Measurements from ENCODE around the gene ERBB4.

Gene ERBB4

GRCh38 chr2:211976076-211976475 is 562.5 kb downstream of the ERBB4 start:
- no peak for DNase-seq

GRCh38 chr2:211967234-211967633 is 571.4 kb downstream of the ERBB4 start:
- no peak for DNase-seq

- DNase-seq = no peak
Observed at GRCh38 chr2:211963969-211964368, 574.6 kb downstream of the ERBB4 start.

DNA sequence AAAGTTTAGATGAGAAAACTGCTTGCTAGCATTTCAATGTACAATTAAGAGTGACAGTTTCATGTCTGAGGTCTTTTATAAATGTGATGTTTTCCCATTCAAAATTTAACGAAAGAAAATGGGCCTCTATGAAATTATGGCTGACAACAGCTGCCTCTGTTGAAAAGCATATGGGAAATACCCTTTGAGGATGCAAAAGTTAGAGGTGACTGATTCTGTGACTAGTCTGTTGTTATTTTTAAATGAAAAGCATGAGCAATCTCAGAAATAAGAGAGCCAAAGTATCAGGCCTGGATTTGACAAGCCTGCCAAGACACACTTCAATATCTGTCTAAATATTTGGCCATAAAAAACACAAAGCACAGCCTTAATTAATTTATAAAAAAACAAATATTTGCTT is 580.8 kb downstream of the ERBB4 start:
- no peak for DNase-seq

- DNase-seq = no peak
Observed at GRCh38 chr2:211955648-211956047, 583.0 kb downstream of the ERBB4 start.

DNA sequence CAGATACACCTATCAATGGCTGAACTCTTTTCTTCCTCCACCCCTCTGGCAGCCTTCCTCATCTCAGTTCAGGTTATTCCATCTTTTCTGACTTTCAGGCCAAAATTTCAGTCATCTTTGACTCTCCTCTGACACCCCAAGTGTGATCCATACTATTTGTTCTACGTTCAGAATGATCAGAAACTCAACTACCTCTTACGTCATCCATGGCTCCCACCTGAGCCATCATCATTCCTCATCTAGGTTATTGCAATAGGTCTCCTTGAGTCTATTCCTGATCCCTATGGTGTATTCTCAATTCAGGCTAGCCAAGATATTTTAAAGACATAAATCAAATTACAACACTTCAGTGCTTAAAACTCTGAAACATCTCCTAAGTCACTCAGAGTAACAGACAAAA is 589.7 kb downstream of the ERBB4 start:
- no peak for DNase-seq

GRCh38 chr2:211946960-211947359 is 591.6 kb downstream of the ERBB4 start:
- no peak for DNase-seq

DNA sequence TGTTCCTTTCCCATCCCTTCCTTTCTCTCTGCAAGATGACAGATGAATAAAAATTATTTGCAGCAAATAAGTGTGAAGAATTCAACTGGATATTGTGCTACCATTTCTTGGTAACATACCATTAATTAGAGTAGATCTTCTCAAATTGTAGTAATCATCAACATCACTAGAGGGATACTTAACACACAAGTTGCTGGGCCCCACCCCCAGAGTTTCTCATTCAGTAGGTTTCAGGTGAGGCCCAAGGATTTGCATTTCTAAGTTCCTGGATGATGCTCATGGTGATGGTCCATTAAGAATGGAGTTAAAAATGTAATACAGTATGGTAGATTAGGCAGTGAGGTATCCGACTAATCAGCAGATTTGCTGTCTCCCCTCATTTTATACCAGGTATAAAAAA is 594.0 kb downstream of the ERBB4 start:
- DNase-seq = no peak

DNA sequence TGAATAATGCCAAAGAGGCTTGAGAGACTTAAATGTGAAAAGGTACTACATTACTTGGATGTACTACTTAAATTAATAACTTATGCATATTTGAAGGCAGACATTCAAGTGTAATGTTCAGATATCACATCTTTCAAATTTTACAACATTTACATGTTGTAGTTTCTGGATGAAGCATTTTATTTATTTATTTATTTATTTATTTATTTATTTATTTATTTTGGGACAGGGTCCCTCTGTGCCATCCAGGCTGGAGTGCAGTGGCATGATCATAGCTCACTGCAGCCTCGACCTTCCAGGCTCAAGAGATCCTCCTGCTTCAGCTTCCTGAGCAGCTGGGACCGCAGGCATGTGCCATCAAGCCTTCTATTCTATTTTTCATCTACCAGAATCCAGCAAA is 596.4 kb downstream of the ERBB4 start:
- no peak for DNase-seq

GRCh38 chr2:211941216-211941747 is 597.3 kb downstream of the ERBB4 start:
- no peak for DNase-seq

- DNase-seq = no peak
Observed at GRCh38 chr2:211939177-211939576, 599.4 kb downstream of the ERBB4 start.

- no peak for DNase-seq
Observed at GRCh38 chr2:211934811-211935210, 603.8 kb downstream of the ERBB4 start.

DNA sequence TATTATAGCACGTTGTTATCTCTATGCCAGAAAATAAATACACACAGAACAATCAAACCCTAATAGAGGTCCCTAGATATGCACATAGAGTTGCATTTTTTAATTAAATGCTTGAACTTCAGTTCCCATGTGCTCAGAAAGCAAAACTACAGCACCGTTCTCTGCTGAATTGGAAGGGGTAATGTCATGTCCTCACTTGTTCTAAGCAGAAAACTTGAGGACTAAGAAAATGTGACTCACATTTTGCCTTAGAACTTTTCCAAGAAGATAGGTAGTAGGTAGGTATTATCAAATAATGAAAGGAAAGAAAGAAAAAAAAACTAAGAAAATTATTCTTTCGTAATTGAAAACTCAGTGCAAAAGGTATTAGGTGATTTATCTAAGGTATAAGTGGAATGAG is 607.3 kb downstream of the ERBB4 start:
- DNase-seq = no peak

DNA sequence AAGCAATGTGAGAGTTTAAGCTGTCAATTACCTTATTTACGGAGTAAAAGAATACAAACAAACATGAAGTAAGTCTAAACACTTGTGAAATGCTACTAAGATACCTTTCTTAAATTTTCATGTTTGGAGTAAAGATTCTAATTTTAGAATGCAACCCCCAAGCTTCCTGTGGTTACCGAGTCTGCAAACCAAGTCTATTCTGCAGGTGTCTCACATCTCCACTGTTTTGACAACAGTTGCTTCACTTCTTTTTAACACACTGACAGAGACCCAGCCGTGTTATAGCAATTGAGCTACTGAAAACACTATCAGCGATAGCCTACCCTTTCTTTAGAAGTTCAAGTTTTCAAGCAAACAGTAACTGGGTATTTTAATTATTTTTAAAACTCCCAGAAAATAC is 608.3 kb downstream of the ERBB4 start:
- no peak for DNase-seq

- DNase-seq = no peak
Observed at GRCh38 chr2:211928201-211928600, 610.4 kb downstream of the ERBB4 start.

GRCh38 chr2:211923019-211923418 is 615.6 kb downstream of the ERBB4 start:
- DNase-seq = no peak

DNA sequence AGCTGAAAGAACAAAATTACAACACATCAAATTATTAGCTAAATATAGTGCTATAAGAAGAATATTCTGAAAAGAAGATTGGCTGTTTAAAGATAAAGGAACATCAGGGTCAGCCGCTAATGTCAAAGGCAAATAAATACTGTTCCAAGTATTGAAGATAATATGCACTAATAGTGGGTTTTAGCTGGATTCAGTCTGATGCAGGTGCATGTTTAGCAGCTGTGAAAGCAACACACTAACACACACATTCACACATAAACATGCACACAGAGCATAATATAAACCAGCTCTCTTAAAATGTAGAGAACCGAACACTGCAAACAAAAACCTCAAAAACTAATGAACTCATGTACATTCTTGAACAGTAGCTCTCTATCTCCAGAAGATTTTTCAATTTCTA is 634.6 kb downstream of the ERBB4 start:
- DNase-seq = no peak

DNA sequence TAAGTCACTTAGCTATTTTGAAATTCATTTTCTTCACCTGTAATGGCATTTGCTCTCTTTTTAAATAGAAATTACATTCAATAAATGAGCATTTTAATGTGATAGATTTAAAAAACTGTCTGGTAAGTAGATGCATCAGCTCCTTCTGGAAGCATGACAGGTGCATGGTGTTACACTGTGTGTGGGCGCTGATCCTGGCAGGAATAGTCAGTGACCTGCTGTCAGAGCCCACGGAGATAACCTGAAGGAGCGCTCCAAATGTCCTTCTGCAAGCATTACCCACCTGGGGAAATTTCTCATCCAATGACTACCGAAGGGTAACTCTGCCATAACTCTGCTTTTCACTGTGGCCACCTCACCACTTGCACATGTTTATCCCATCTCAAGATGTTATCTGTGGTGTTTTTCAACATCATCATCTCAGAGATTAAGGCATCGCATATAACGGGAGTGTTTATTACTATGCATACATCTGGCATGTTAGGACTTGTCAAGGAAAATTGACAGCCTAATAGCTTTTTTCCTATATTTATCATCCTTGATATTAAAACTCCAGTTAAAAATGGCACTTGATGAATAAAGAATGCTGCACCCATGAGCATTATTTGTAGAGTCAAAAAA is 637.3 kb downstream of the ERBB4 start:
- no peak for DNase-seq

DNA sequence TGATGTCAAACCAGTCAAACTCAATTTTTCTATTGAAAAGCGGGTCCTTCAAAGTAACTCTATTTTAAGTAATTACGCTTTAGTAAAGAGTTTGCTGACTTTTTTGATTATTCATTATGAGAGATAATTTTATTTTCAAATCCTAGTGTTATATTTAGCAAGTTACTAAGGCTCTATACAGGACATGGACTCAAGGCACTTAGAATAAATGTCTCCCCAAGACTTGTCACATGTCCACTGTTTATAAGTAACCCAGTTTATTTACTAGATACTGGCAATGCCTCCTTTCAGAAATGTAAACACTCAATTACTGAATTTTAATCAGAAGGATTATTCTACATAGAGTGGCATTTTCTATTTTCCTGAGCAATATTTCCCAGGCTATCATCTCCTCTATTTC is 638.1 kb downstream of the ERBB4 start:
- no peak for DNase-seq

DNA sequence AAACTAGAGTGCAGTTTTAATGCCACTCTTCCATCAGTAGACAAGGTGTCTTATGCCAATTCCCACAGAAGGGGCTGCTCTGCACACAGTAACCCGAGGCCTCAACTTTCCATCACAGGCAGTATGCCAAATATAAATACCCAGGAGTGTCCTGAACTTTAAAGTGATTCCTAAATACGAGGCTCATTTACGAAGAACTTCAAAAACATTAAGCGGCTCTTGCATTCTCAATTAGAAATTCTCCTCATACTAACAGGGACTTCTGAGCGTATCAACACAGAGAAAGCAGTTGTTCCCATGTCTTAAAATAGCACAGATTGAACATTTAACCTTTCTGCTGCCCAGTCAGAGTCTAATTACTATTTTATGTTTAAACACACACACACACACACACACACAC is 638.6 kb downstream of the ERBB4 start:
- no peak for DNase-seq

DNA sequence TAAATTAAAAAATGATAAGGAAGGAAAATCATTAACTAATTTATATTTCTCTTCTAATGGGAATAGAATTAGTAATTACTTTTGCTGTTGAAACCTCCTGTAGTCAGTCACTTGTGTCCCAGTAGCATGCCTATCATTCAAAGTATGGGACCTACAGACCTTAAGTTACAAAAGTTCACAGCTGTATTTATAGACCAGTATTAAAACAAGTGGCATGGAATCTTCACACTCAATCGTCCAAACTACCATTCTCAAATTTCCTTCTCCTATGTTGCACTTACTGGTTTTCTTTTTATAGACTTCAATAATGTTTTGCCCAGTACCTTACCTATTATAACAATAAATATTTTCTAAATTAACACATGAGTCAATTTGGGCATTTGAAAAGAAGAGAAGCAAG is 639.9 kb downstream of the ERBB4 start:
- no peak for DNase-seq

DNA sequence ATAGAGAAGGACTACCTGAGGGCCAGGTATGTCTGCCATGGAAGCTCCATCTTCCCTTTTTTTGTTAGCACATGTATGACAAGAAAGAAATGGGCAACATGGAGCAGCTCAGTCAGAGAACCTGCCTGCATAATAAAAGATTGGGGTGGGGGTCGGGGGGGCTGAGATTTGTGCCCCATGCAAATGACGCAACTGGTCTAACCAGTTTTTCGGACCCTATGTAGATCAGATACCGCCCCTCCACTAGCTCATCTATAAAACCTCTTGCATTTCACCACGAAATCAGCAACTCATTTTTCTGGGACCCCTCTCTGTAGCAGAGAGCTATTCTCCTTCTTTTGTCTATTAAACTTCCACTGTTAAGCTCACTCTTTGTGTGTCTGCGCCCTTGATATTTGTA is 657.2 kb downstream of the ERBB4 start:
- DNase-seq = no peak

- no peak for DNase-seq
Observed at GRCh38 chr2:211879323-211879722, 659.3 kb downstream of the ERBB4 start.

- DNase-seq = no peak
Observed at GRCh38 chr2:211877061-211877460, 661.5 kb downstream of the ERBB4 start.

- no peak for DNase-seq
Observed at GRCh38 chr2:211875488-211875887, 663.1 kb downstream of the ERBB4 start.
